Activated effector memory CD4-positive, alpha-beta T cell treated with Interleukin-2 at 50 U/mL for 16 hours (primary cell): Measurements from ENCODE around the gene MKRN1.
"Not testable (repeated sequence)": the region's sequence is repeated elsewhere in the genome, so short reads cannot be mapped to it uniquely, and the experiment has no call there.

Source experiments
- DNase-seq: peaks from one replicate; pipeline ENCODE4 v3.0.0-alpha.2; 2020

Gene MKRN1

GRCh38 chr7:140479062-140479738 lies at the start of gene MKRN1:
MKRN1 (minus strand) TSS chr7:140479505; CDS start chr7:140479344, 161 bp downstream.
- DNase-seq, result peak; percentile 92

- no peak for DNase-seq
These were observed 47.7 kb upstream of the MKRN1 start for GRCh38 chr7:140526787-140527664.

GRCh38 chr7:140526214-140526613 lies 46.9 kb upstream of the MKRN1 start:
- DNase-seq, result no peak

GRCh38 chr7:140525743-140526142 lies 46.4 kb upstream of the MKRN1 start:
- DNase-seq, result peak; percentile 16

- DNase-seq, result no peak
These were observed 42.1 kb upstream of the MKRN1 start for GRCh38 chr7:140521421-140521820.

- DNase-seq, result no peak
These were observed 39.7 kb upstream of the MKRN1 start for GRCh38 chr7:140519007-140519399.

- DNase-seq, result no peak
These were observed 39.2 kb upstream of the MKRN1 start for GRCh38 chr7:140518370-140519006.

GRCh38 chr7:140517546-140518369 lies 38.5 kb upstream of the MKRN1 start:
- peak; percentile 49 for DNase-seq

- DNase-seq, result no peak
These were observed 33.2 kb upstream of the MKRN1 start for GRCh38 chr7:140512317-140513000.

GRCh38 chr7:140509789-140510188 lies 30.5 kb upstream of the MKRN1 start:
- DNase-seq, result no peak

GRCh38 chr7:140507556-140507955 lies 28.3 kb upstream of the MKRN1 start:
- DNase-seq, result not testable (repeated sequence)

- DNase-seq, result no peak
These were observed 27.6 kb upstream of the MKRN1 start for GRCh38 chr7:140506788-140507464.

- DNase-seq, result no peak
These were observed 22.7 kb upstream of the MKRN1 start for GRCh38 chr7:140501966-140502365.

- DNase-seq, result not testable (repeated sequence)
These were observed 18.5 kb upstream of the MKRN1 start for GRCh38 chr7:140497807-140498206.

- no peak for DNase-seq
These were observed 18.0 kb upstream of the MKRN1 start for GRCh38 chr7:140497241-140497769.

- DNase-seq, result no peak
These were observed 16.3 kb upstream of the MKRN1 start for GRCh38 chr7:140495514-140496097.

GRCh38 chr7:140494867-140495266 lies 15.6 kb upstream of the MKRN1 start:
- DNase-seq, result no peak

GRCh38 chr7:140489026-140489359 lies 9.7 kb upstream of the MKRN1 start:
- DNase-seq, result no peak

- DNase-seq, result no peak
These were observed 6.4 kb upstream of the MKRN1 start for GRCh38 chr7:140485500-140486265.

GRCh38 chr7:140484951-140485499 lies 5.7 kb upstream of the MKRN1 start:
- DNase-seq, result no peak
